ENCODE results near the gene ARHGAP18. TPM values are rescaled to one million over a fixed set of nuclear protein-coding genes. Genes with fewer than 3 reads are reported as not detected.
A peak's percentile ranks its signal among the peaks of the same experiment; 100 is the strongest.

The ARHGAP18 gene
- total RNA-seq, 4 donors from 2014 or later, result 5.2 to 15.9 (median 7.4) TPM

DNA sequence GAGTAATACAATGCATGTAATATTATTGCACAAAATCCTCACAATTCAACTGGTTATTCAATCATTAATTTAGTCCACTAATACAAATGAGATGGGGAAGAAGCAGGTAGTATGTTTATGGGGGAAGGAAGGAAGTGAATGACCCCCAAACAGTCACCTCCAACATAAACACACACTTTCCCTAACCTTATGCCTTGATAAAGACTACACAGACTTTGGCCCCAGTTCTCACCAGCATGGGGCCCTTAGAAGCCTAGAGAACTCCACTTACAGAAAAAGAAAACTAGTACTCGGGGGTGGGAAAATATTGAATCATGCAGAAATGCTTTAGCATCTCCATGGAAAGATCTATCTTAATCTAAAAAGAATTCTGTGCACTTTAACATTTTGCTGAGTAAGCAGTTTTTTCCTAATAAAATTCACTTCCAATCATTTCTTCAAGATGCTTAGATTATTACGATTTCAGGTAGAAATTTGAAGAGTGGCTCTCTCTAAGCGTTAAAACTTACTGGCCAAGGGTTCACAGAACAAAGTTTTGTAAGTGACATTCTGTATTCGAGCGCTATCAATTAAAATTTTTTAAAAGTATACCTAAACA lies 18.8 kb downstream of the ARHGAP18 start:
- TF ChIP-seq, protein P1, sequence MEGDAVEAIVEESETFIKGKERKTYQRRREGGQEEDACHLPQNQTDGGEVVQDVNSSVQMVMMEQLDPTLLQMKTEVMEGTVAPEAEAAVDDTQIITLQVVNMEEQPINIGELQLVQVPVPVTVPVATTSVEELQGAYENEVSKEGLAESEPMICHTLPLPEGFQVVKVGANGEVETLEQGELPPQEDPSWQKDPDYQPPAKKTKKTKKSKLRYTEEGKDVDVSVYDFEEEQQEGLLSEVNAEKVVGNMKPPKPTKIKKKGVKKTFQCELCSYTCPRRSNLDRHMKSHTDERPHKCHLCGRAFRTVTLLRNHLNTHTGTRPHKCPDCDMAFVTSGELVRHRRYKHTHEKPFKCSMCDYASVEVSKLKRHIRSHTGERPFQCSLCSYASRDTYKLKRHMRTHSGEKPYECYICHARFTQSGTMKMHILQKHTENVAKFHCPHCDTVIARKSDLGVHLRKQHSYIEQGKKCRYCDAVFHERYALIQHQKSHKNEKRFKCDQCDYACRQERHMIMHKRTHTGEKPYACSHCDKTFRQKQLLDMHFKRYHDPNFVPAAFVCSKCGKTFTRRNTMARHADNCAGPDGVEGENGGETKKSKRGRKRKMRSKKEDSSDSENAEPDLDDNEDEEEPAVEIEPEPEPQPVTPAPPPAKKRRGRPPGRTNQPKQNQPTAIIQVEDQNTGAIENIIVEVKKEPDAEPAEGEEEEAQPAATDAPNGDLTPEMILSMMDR (IDR thresholded peaks at IDR 0.05), result no peak
- TF ChIP-seq POLR2A (IDR thresholded peaks at IDR 0.05; ENCODE audit: low read depth), result no peak
- Histone ChIP-seq H3K4me3 (no peak overlapping the region), H3K27ac (replicated peaks in 1 of 4) (no peak overlapping the region), H3K27me3 (no peaks in the 10 kb centered on the region), H3K36me3 (no peaks in the 10 kb centered on the region), H3K9me3 (no peaks in the 10 kb centered on the region), H3K4me1 (peaks cover 0 to 15% (median 7%) of the 10 kb centered on the region in 4 donors)
- intact Hi-C loops (cut with DNase I), result no loop called here
- DNase-seq (ENCODE audit: extremely low spot score), result peak; percentile 14
- 99% methylated on average over 5 of the region's 5 CpGs for WGBS

DNA sequence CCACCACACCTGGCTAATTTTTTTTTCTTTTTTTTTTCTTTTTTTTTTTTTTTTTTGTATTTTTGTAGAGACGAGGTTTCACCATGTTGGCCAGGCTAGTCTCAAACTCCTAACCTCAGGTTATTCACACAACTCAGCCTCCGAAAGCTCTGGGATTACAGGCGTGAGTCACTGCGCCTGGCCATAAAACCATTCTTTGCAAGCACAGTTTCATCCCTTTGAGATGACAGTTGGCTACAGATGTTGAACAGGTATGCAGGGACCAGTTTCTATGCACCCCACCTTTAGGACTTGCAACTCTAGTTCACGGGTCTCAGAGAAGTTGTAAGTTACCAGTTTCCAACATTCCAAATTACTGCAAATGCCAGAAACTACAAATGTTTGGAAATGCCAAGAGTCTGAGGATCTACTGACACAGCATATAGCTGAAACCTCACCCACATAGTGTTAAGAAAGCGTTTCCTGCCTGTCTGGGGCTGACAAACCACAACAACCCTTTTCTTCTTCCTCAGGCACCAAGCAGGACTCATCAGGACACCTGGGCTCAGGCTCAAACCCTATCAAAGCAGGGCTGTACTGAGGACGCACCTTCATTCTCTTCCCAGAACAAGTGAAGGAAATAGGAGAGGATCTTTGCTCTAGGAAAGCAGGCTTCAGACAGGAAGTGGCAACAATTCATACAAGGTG lies 22.9 kb downstream of the ARHGAP18 start:
- no peak overlapping the region for H3K4me3 ChIP-seq
- intact Hi-C loops (cut with DNase I), result no loop called here
- H3K9me3 ChIP-seq, result no peaks in the 10 kb centered on the region
- DNase-seq (ENCODE audit: extremely low spot score), result peak; percentile 74
- no peak for TF ChIP-seq POLR2A (IDR thresholded peaks at IDR 0.05; ENCODE audit: low read depth)
- peak in 1 of 2 donors; percentile 16 for TF ChIP-seq POLR2AphosphoS5 (IDR thresholded peaks at IDR 0.05)
- TF ChIP-seq, protein P1 (IDR thresholded peaks at IDR 0.05), result no peak
- peaks cover 0 to 21% (median 9%) of the 10 kb centered on the region in 4 donors for H3K4me1 ChIP-seq
- no peak overlapping the region for H3K27ac ChIP-seq (replicated peaks in 1 of 4)
- no peaks in the 10 kb centered on the region for H3K27me3 ChIP-seq
- 53% methylated on average over 7 of the region's 7 CpGs for WGBS
- H3K36me3 ChIP-seq, result no peaks in the 10 kb centered on the region

DNA sequence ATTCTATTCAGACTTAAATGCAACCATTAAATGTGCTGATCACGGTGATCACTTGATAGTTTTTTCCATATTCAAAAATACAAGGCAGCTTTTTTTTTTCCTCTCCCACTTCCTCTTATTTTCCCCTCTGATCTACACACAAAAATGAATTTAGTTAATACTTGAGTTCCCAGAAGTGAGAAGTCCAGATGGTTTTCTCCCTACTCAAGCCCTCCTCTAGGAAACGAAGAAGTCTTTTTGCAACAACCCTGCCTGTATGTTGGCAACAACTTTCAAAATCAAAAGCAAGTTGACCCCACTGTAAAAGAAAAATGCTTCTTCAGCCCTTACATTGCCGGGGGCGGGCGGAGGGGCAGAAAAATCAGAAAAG lies 24.3 kb downstream of the ARHGAP18 start:
- intact Hi-C loops (cut with DNase I), result no loop called here
- H3K27me3 ChIP-seq, result no peaks in the 10 kb centered on the region
- no peaks in the 10 kb centered on the region for H3K36me3 ChIP-seq
- peaks cover 0 to 16% (median 10%) of the 10 kb centered on the region in 4 donors for H3K4me1 ChIP-seq
- H3K9me3 ChIP-seq, result no peaks in the 10 kb centered on the region
- peak overlapping the region; percentile 37 to 58 (median 52) for H3K27ac ChIP-seq (replicated peaks in 1 of 4)
- TF ChIP-seq, protein P1 (IDR thresholded peaks at IDR 0.05), result no peak
- TF ChIP-seq EP300 (IDR thresholded peaks at IDR 0.05) (no peak), POLR2AphosphoS5 (IDR thresholded peaks at IDR 0.05) (no peak), POLR2A (IDR thresholded peaks at IDR 0.05; ENCODE audit: low read depth) (no peak)
- 77% methylated on average over 5 of the region's 5 CpGs for WGBS
- DNase-seq (ENCODE audit: extremely low spot score), result no peak
- H3K4me3 ChIP-seq, result no peak overlapping the region

DNA sequence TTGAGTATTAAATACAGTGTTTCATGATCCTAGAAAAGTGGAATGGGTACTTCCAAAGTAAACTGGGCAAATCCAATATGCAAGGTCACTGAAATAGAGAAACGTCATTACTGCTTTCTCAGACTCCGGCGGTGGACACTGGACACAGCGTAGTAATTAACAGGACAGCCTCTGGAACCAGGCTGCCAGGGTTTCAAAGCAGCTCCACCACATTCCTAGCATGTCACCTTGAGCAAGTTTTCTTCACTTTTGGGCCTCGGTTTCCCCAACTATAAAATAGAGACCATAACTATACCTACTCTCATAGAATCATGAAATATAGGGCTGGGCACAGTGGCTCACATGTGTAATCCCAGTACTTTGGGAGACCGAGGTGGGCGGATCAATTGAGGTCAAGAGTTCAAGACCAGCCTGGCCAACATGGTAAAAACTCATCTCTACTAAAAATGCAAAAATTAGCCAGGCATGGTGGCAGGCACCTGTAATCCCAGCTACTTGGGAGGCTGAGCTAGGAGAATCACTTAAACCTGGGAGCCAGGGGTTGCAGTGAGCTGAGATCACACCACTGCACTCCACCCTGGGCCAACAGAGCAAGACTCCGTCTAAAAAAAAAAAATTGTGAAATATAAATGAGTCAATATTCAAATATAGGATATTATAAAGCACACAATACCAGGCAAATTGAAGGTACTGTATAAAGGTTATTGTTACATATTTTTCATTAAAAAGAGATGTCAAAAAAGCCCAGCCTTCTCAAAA lies 24.9 kb downstream of the ARHGAP18 start:
- DNase-seq (ENCODE audit: extremely low spot score), result peak; percentile 31
- no peaks in the 10 kb centered on the region for H3K36me3 ChIP-seq
- no peaks in the 10 kb centered on the region for H3K27me3 ChIP-seq
- WGBS, result 86% methylated on average over 8 of the region's 8 CpGs
- no peak overlapping the region for H3K4me3 ChIP-seq
- H3K27ac ChIP-seq (replicated peaks in 1 of 4), result peak overlapping the region; percentile 58 to 68 (median 64)
- no peak for TF ChIP-seq POLR2AphosphoS5 (IDR thresholded peaks at IDR 0.05)
- TF ChIP-seq, protein P1 (IDR thresholded peaks at IDR 0.05), result no peak
- TF ChIP-seq POLR2A (IDR thresholded peaks at IDR 0.05; ENCODE audit: low read depth), result no peak
- no peak for TF ChIP-seq EP300 (IDR thresholded peaks at IDR 0.05)
- peaks cover 0 to 21% (median 10%) of the 10 kb centered on the region in 4 donors for H3K4me1 ChIP-seq
- no peaks in the 10 kb centered on the region for H3K9me3 ChIP-seq
- intact Hi-C loops (cut with DNase I), result no loop called here

Measured in esophagus muscularis mucosa (tissue), 4 donors.